GM23338 (cell line): Measurements from ENCODE around the gene RYR1. TPM values are rescaled to one million over a fixed set of nuclear protein-coding genes. Genes with fewer than 3 reads are reported as not detected.

Experiments
- ATAC-seq: fragments of 200-7000 bp; cut with Tn5 transposase; 3 replicates; pipeline ENCODE4 v1.9.1; 2020
- DNase-seq: peaks from one replicate; pipeline ENCODE4 v3.0.0-alpha.2; 2015; ENCODE audit warnings: low spot score
- H2AFZ ChIP-seq: fragments of 200-600 bp; sonication (generic); 2 replicates; pipeline ENCODE4 v1.8.0; 2016; ENCODE audit warnings: antibody characterized with exemption, mild to moderate bottlenecking, moderate library complexity
- H3F3A ChIP-seq: fragments of 200-600 bp; sonication (generic); replicated peaks from 2 replicates; pipeline ENCODE4 v1.8.0; 2017; ENCODE audit warnings: antibody characterized with exemption, mixed run types, low read depth
- H3K27ac ChIP-seq: fragments of 200-600 bp; sonication (generic); 2 replicates; pipeline ENCODE4 v1.6.1; 2016; ENCODE audit warnings: low read depth
- H3K27me3 ChIP-seq: fragments of 200-600 bp; sonication (generic); 2 replicates; pipeline ENCODE4 v1.8.0; 2016; ENCODE audit warnings: mild to moderate bottlenecking, mixed run types, moderate library complexity; ENCODE audit not compliant: insufficient read depth
- H3K36me3 ChIP-seq: fragments of 200-600 bp; sonication (generic); 2 replicates; pipeline ENCODE4 v1.8.0; 2016; ENCODE audit warnings: mild to moderate bottlenecking; ENCODE audit not compliant: insufficient read depth
- H3K4me1 ChIP-seq: fragments of 200-600 bp; sonication (generic); 2 replicates; pipeline ENCODE4 v1.8.0; 2016; ENCODE audit warnings: mild to moderate bottlenecking, moderate library complexity; ENCODE audit not compliant: insufficient read depth
- H3K4me2 ChIP-seq: fragments of 200-600 bp; sonication (generic); 2 replicates; pipeline ENCODE4 v1.7.1; 2017; ENCODE audit warnings: mixed run types
- H3K4me3 ChIP-seq: fragments of 200-600 bp; sonication (generic); 2 replicates; pipeline ENCODE4 v1.6.1; 2016; ENCODE audit warnings: mixed run types
- H3K79me2 ChIP-seq: fragments of 200-600 bp; sonication (generic); replicated peaks from 2 replicates; pipeline ENCODE4 v1.8.0; 2017; ENCODE audit warnings: mild to moderate bottlenecking; ENCODE audit not compliant: insufficient read depth
- H3K9me2 ChIP-seq: fragments of 200-600 bp; sonication (generic); 2 replicates; pipeline ENCODE4 v1.8.0; 2017; ENCODE audit not compliant: insufficient read depth
- H4K20me1 ChIP-seq: fragments of 200-600 bp; sonication (generic); replicated peaks from 2 replicates; pipeline ENCODE4 v1.8.0; 2017; ENCODE audit warnings: mild to moderate bottlenecking; ENCODE audit not compliant: insufficient read depth
- H3K27ac Mint-ChIP-seq: 2 replicates; pipeline ENCODE4 v1.8.0; 2020; ENCODE audit warnings: inconsistent platforms, mild to moderate bottlenecking, moderate library complexity, mixed read lengths
- H3K27me3 Mint-ChIP-seq: 3 replicates; pipeline ENCODE4 v1.8.0; 2022; ENCODE audit warnings: low read depth, mild to moderate bottlenecking, moderate library complexity, mixed read lengths, inconsistent platforms; ENCODE audit not compliant: insufficient read depth, poor library complexity
- H3K36me3 Mint-ChIP-seq: 3 replicates; pipeline ENCODE4 v1.8.0; 2021; ENCODE audit warnings: low read depth, mild to moderate bottlenecking, inconsistent platforms, moderate library complexity, mixed read lengths
- H3K4me1 Mint-ChIP-seq: 3 replicates; pipeline ENCODE4 v1.8.0; 2020; ENCODE audit warnings: mild to moderate bottlenecking, inconsistent platforms, mixed read lengths
- H3K4me3 Mint-ChIP-seq: 3 replicates; pipeline ENCODE4 v1.8.0; 2021; ENCODE audit warnings: moderate library complexity, mild to moderate bottlenecking, inconsistent platforms, mixed read lengths
- H3K9me3 Mint-ChIP-seq: 3 replicates; pipeline ENCODE4 v1.8.0; 2020; ENCODE audit warnings: moderate library complexity, mild to moderate bottlenecking, inconsistent platforms, mixed read lengths
- CTCF ChIP-seq, 2 experiments: fragments of 200-600 bp in 1 of 2; sonication (generic) in 1 of 2; conservative IDR thresholded peaks; 2 replicates each; pipeline versions ENCODE4 v1.5.1 to v1.6.1; 2016 to 2017; ENCODE audit warnings: antibody characterized with exemption in 2 of 2, low read depth in 2 of 2, mild to moderate bottlenecking in 2 of 2, moderate library complexity in 1 of 2
- EZH2 ChIP-seq: fragments of 200-600 bp; sonication (generic); IDR thresholded peaks from one replicate; pipeline ENCODE4 v1.8.0; 2017; ENCODE audit warnings: antibody characterized with exemption, mild to moderate bottlenecking, low read depth; ENCODE audit not compliant: unreplicated experiment
- EZH2phosphoT487 ChIP-seq: fragments of 200-600 bp; sonication (generic); IDR thresholded peaks from one replicate; pipeline ENCODE4 v1.8.1; 2018; ENCODE audit warnings: antibody characterized with exemption; ENCODE audit not compliant: unreplicated experiment
- JUNB ChIP-seq: IDR thresholded peaks from one replicate; pipeline ENCODE4 v1.6.1; 2016; ENCODE audit warnings: antibody characterized with exemption; ENCODE audit not compliant: unreplicated experiment
- NANOG ChIP-seq: IDR thresholded peaks from 2 replicates; pipeline ENCODE4 v1.6.1; 2016; ENCODE audit warnings: antibody characterized with exemption, borderline replicate concordance
- POLR2AphosphoS5 ChIP-seq: IDR thresholded peaks from 2 replicates; pipeline ENCODE4 v1.6.1; 2016; ENCODE audit warnings: antibody characterized with exemption, low read depth
- REST ChIP-seq: IDR thresholded peaks from one replicate; pipeline ENCODE4 v1.6.1; 2018; ENCODE audit warnings: antibody characterized with exemption; ENCODE audit not compliant: unreplicated experiment
- STAT1 ChIP-seq: IDR thresholded peaks from one replicate; pipeline ENCODE4 v1.6.1; 2016; ENCODE audit warnings: antibody characterized with exemption; ENCODE audit not compliant: unreplicated experiment
- ZNF114 ChIP-seq: fragments of 250-450 bp; sonication (Bioruptor Pico); IDR thresholded peaks from 2 replicates; pipeline ENCODE4 v1.5.0; 2020; ENCODE audit warnings: mild to moderate bottlenecking, moderate library complexity
- ZNF331 ChIP-seq: fragments of 250-450 bp; sonication (Bioruptor Pico); IDR thresholded peaks from 2 replicates; pipeline ENCODE4 v1.5.0; 2020; ENCODE audit warnings: low read depth, mild to moderate bottlenecking, moderate library complexity
- ZNF462 ChIP-seq: fragments of 250-450 bp; sonication (Bioruptor Pico); IDR thresholded peaks from 2 replicates; pipeline ENCODE4 v1.5.0; 2020; ENCODE audit warnings: mild to moderate bottlenecking, moderate library complexity
- polyA plus RNA-seq: library from polyadenylated mRNA; unstranded; fragments of >200 nt; fragmentation: Nextera tagmentation; extraction: Ambion mirVana; gene quantifications from 2 replicates; pipeline ENCODE4 v1.2.1, GENCODE V29; 2016
- total RNA-seq: library from RNA; depleted of rRNA; stranded (reverse); fragments of >200 nt; shearing (Covaris generic); gene quantifications from 2 replicates; pipeline ENCODE4 v1.2.3, GENCODE V29; 2014
- TF ChIP-seq, protein P1 (sequence below): IDR thresholded peaks from 2 replicates; pipeline ENCODE4 v1.6.1; 2016; ENCODE audit warnings: antibody characterized with exemption

RYR1 gene
- total and polyA plus RNA-seq, 2 experiments from 2014 or later: 4.0 to 26.7 TPM

DNA sequence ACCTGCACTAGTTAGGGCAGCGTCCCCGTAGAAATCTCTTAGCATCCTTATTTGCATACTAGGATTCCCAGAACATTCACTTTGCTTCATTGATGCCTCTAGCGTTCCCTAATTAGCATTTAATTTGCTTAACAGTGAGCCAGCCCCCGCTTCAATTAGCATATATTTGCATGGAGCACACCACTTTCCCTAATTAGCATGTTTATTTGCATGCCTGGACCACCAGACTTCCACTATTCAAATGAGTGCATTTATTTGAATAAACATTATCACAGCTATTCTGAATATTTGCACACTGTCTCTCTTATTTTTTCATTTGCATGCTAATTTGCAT lies 69.6 kb downstream of the RYR1 start (continued):
- TF ChIP-seq REST (no peak), ZNF331 (CRISPR knock-in tag) (no peak)

GRCh38 chr19:38505958-38506357 lies 72.5 kb downstream of the RYR1 start:
- H3K27ac Mint-ChIP-seq: no peak overlapping the region
- Histone ChIP-seq H3K27me3 (no peaks in the 10 kb centered on the region), H2AFZ (no peak overlapping the region), H3K9me2 (peaks cover 3% of the 10 kb centered on the region; the same call in 1 of the 2 replicates), H3K27ac (peak overlapping the region; percentile 80; the same call in 1 of the 2 replicates), H3K4me2 (no peak overlapping the region; the same call in 1 of the 2 replicates), H3K4me1 (no peaks in the 10 kb centered on the region; the same call in 1 of the 2 replicates), H3K4me3 (no peak overlapping the region), H4K20me1 (no peaks in the 10 kb centered on the region; the same call in 1 of the 2 replicates), H3K79me2 (no peaks in the 10 kb centered on the region), H3F3A (peaks cover 22% of the 10 kb centered on the region; the same call in 1 of the 2 replicates), H3K36me3 (peaks cover 15% of the 10 kb centered on the region)
- H3K4me1 Mint-ChIP-seq: peaks cover 10% of the 10 kb centered on the region; the same call in 2 of the 3 replicates
- no peak for ATAC-seq
- H3K9me3 Mint-ChIP-seq: no peaks in the 10 kb centered on the region; the same call in 2 of the 3 replicates
- DNase-seq: no peak
- H3K4me3 Mint-ChIP-seq: no peak overlapping the region
- peaks cover 93% of the 10 kb centered on the region for H3K36me3 Mint-ChIP-seq
- peaks cover 22% of the 10 kb centered on the region for H3K27me3 Mint-ChIP-seq
- TF ChIP-seq EZH2phosphoT487 (no peak), ZNF462 (no peak), EZH2 (no peak), JUNB (no peak), POLR2AphosphoS5 (no peak), ZNF114 (CRISPR knock-in tag) (no peak), NANOG (no peak), STAT1 (no peak), ZNF331 (CRISPR knock-in tag) (no peak), CTCF (conservative IDR thresholded peaks at IDR 0.05; ENCODE audit: low read depth in 2 of 2) (no peak)
- TF ChIP-seq, protein P1, sequence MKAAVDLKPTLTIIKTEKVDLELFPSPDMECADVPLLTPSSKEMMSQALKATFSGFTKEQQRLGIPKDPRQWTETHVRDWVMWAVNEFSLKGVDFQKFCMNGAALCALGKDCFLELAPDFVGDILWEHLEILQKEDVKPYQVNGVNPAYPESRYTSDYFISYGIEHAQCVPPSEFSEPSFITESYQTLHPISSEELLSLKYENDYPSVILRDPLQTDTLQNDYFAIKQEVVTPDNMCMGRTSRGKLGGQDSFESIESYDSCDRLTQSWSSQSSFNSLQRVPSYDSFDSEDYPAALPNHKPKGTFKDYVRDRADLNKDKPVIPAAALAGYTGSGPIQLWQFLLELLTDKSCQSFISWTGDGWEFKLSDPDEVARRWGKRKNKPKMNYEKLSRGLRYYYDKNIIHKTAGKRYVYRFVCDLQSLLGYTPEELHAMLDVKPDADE: no peak
